HG03135 (cell line): ENCODE data around the gene ARFGEF3.
"Not testable (repeated sequence)": the region's sequence is repeated elsewhere in the genome, so short reads cannot be mapped to it uniquely, and the experiment has no call there.

Source experiments
- ATAC-seq: cut with Tn5 transposase; IDR thresholded peaks from one replicate; pipeline ENCODE4 v1.9.1; 2021; ENCODE audit warnings: mild to moderate bottlenecking, moderate library complexity; ENCODE audit not compliant: unreplicated experiment

Gene ARFGEF3

DNA sequence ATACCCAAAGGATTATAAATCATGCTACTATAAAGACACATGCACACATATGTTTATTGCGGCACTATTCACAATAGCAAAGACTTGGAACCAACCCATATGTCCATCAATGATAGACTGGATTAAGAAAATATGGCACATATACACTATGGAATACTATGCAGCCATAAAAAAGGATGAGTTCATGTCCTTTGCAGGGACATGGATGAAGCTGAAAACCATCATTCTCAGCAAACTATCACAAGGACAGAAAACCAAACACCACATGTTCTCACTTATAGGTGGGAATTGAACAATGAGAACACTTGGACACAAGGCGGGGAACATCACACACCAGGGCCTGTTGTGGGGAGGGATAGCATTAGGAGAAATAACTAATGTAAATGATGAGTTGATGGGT lies 50.8 kb downstream of the ARFGEF3 start:
- ATAC-seq: not testable (repeated sequence)

DNA sequence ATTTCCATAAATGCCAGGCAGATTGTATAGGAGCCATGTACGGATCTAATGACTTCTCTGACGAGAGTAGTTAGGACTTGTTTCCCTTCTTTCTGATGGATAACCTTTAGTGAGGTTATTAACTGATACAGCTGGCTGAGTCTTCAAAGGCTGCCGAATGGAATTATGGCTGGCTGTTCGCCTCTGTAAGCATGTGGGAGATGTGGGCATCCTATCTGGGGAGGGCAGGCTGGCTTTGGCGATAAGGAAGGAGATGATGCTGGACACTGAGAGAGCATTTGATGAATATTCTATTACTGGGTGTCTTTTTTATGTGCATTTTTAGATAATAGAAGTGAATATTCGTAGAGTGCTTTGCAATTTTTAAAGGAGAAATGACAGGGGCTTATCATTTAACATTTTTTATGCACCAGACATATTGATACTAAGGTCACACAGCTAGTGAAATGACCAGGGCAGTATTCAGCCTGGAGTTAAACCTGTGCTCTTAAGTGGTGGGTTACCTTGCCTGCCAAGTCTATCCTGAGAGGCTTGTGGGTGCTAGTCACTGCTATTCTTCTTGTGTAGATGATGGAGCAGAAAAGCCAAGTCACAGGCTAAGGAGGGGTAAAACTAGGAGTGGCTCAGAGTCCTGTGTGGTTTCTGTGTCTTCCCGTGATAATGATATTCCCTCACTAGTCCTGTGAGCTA lies 53.5 kb downstream of the ARFGEF3 start:
- ATAC-seq: no peak

DNA sequence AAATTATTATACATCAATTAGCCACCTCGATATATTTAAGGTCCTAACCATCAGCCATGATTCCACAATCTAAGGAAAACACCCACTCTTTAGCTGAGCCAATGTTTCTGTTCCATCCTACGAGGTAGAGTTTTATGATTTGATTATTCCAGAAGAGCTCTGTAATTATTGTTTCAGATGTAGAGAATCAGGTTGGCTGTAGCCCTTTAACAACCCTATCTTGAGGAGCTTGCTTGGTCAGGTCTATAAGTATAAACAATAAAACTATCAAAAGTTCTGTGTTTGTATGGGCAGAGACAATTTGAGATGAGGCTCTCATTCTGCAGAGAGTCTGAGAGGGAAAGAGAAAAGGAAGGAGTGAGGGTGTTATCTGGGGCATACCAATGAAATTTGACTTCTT lies 56.7 kb downstream of the ARFGEF3 start, which contains the start of gene PBOV1:
PBOV1 (minus strand) TSS at position 43 of the 400 bp plus-strand sequence. CDS start 96 bp downstream, outside the sequence.
- ATAC-seq: no peak

DNA sequence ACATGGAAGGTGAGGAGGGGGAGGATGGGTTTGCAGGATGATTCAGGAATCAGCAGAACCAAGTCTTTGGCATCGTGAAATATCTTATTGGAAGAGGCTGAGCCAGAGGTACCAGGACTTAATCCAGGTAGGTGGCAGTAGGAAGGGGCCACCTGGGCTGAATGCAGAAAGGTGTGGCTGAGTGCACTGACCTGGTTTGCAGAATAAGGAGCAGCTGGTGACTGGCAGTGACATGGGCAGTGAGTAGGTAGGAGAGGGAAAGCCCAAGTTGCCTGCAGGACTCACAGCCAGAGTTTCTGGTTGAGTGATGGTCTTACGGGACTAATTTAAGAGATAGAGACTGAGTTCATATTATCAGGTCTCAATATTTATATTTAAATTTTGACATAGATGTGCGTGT lies 57.7 kb downstream of the ARFGEF3 start:
- no peak for ATAC-seq

DNA sequence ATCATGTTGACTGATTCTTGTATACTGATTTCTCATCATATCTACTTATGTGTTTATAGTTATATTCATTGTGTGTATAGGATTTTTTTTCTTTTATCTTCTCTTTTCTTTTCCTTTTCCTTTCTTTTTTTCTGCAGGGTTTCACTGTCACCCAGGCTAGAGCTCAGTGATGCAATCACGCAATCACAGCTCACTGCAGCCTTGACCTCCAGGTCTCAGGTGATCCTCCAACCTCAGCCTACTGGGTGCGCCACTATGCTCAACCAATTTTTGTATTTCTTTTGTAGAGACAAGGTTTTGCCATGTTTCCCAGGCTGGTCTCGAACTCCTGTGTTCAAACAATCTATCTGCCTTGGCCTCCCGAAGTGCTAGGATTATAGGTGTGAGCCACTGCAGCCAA lies 58.2 kb downstream of the ARFGEF3 start:
- ATAC-seq: no peak

DNA sequence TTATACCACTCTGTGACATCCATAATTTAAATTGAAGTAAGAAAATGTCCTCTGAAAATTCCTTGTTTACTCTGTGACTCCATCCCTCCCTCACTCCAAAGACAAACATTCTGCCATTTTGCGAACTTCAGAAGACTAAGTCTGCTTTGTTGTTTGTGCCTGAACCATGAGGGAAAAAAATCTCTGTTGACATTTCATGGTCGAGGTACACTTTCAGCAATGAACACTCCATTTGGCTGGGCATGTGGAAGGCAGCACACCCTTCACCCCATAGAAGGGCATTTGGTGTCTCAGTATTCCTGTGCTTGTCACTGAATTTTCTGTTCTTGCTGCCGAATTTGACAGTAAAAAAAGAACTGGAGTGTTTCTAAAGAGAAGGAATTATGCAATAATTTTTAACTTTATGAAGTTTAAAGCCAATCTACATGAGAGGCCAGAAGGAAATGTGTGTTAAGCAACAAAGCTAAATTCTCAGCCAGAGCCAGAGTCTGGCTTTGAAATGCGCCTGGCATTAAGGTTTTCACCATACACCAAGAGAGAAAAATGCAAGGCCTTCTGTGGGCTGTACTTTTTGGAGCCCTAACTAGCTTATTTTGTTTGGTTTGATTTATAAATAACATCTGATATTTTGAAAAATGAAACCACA lies 61.3 kb downstream of the ARFGEF3 start:
- no peak for ATAC-seq

DNA sequence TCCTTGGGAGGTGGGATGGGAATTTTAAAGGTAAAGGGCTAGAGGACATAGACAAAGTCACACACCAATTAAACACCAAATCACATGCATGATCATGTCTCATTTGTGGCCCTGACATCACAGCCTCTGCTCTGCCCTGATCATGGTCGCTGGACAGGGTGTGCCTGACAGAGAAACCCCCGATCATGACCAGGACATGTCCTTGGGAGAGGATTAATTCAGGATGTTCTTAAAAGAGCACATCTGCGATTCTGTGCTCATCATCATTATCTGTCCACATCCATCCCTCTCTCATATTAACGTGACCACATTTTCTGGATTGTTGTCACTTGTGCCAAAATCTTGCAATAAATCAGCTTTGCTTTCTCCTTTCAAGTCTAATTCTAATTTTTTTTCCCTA lies 64.2 kb downstream of the ARFGEF3 start:
- no peak for ATAC-seq

DNA sequence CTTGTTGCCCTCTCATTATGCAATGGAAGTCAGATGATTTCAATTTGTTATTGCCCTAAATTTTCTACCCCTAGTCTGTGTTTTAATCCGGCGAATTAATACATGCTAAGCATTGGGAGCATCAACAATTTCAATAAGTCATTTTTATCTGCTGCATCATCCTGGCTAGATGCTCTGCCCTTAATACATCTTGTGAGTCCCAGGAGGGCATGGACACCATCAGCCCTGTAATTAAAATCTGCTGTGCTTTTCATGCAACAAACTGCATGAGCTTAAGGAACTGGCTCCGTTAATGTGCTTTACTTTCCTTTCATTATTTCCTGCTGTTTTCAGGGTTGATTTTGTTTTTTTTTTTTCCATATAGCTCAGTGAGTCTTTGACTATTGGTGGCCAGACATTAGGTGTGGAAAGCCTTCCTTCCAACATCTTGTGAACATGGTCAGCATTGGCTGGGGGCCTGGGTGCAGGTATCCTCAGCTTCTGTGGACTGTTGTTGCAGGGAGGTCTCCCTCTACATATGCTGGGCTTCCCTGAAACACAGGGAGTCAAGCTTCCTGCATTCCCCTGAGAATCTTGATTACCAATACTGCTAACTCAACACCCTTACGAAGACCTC lies 65.1 kb downstream of the ARFGEF3 start:
- no peak for ATAC-seq

DNA sequence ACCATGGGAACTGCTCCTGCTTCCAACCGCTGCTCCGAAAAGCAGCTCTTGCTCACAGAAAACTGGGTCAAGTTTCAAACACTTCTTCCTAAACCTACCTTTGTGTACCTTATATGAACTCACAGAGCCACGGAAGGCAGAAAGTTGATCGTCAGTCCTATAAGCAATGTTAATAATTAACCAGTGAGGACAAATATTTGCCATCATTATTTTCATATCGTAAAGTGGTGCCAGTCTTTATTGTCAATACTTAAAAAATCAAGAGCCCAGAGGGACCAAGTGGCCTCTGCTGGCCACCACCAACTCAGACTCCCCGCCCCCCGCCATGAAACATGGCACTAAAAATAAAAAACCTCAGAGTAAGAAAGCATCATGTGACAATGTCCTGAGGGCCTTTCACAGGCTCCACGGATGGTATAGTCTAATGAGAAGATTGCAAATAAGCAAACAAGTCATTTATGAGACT lies 65.6 kb downstream of the ARFGEF3 start:
- no peak for ATAC-seq

DNA sequence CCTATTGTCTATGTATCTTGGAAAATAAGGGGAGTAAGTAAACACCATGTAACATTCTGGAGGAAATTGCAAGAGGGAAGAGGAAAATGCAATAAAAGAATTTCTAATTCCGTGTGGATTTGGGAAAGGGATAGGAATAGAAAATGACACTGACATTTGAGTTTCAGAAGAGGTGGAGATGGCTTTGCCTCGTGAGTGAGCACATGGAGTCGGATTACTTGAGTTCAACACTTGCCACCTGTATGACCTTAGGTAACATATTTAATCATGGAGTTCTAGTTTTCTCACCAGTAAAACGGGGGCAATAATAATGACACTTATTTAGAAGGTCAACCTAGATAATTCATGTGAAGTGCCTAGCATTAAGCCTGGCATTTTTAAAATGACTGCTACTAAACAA lies 67.3 kb downstream of the ARFGEF3 start:
- ATAC-seq: no peak

DNA sequence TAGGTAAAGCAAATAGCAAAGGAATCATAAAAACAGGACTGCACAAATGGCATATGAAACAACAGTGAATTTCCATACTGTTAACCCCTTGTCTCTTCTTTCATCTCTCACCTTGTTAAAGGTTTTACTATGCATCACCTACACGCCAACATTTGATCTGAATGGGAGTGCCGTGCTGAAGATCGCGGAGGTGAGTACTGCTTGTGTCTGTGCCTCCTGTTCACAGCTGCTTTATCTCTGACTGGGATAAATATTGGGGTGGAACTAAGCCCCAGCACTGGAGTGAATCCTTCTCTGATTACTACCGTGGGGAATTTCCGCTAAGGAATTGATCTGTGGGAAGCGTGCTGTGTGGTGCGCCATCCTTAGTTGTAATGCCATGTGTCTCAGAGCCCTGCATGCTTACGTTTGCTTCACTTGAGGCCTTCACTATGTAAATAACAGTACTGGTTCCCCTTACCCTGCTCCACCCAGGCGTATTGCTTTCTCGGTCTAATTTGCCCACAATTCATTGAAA lies 68.0 kb downstream of the ARFGEF3 start:
- no peak for ATAC-seq

DNA sequence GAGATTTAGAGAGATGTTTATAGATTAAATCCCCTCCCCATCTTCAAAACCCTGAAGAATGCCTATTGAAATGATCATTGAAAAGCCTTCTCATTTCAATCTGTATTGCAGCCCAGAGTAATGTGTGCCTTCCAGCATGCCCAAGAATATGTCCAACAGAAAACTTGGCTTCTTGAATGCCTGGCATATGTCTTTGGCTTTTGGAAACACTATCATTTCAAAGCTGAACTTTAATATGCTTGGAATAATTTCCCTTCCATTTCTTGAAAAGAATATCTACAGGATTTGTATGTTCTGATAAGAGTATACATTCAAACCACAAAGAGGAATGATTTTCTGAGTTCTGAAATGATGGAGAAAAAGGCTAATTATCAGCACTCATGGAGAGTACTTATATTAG lies 68.5 kb downstream of the ARFGEF3 start:
- no peak for ATAC-seq

DNA sequence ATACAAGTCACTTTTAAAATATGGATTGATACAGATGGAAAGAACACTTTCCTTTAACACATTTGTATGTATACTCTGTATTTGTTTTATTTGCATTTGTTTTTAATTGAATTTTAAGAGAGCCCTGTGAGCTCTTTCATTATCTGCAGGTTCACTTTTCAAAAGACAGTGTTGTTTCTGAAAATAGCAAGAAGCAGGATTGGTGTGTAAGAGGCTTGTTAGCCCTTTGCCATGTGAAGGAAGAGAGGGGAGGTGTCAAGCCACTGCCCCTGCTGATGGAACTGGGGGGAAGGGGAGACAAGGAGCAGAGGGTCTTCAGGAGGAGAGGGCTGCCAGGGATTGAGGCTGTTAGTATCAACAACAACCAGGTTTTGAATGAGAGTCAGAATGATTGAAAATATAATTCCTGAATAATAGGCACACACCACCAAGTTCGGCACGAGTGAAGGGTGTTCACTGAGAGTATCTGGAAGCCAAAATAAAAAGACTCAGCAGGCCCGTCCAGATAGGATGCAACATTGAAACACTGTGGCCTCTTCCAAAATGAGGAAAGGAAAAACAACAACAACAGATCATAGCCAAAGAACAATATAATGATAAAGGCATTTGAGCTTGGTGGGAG lies 69.1 kb downstream of the ARFGEF3 start:
- no peak for ATAC-seq

DNA sequence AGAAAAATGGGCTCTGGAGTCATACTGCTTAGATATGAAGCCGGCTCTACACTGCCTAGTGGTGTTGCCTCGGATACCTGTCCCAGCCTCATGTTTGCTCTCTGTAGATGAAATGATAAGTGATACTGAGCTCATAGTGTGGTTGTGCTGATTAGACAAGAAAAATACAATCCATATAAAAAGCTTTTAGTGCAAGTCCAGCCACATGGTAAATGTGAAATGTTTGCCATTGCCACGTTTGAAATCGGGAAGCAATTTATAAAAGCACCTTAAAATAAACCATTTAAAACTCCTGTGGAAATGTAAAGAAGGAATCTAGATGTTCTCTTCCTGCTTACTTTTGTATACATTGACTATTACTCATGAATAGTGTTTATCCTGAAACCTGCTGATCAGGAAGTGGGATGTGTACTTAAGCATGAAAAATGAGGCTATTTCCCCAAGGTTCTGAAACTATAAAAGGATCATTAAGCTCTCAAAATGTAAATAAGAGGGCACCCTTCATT lies 69.7 kb downstream of the ARFGEF3 start:
- no peak for ATAC-seq

DNA sequence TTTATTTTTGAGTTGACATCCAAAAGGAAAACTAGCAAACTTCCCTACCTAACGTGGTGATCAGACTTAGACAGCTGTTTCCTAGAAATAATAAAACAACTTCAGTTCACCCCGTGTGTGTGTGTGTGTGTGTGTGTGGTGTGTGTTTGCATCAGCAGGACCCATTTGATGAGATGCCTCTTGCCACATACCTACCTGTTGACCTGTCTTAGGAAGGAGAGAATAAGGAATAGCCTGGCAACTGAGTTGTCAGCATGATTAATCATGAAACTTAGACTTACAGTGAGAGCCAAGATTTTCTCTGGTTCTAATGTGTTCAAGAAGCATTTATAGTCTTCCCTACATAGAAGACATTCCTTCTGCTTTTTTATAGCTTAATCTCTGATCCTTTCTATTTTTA lies 72.6 kb downstream of the ARFGEF3 start:
- ATAC-seq: no peak

DNA sequence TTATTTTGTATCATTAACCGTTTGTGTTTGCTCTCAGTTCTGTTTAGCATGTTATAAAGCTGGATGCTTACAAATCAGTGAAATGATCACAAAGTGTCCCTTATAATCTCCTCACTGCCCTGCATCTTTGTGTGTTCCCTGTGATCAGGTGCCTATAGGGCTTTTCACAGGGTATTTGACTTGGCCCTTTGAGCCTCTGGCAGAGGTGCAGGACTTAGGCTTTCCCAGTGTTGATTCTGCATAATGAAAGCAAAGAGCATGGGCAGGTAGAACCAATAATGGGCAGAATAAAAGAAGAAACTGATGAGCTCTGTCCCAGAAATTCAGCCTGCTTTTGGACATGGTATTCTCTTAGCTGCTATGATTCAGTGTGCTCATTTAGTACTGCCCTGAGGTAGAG lies 73.5 kb downstream of the ARFGEF3 start:
- no peak for ATAC-seq

DNA sequence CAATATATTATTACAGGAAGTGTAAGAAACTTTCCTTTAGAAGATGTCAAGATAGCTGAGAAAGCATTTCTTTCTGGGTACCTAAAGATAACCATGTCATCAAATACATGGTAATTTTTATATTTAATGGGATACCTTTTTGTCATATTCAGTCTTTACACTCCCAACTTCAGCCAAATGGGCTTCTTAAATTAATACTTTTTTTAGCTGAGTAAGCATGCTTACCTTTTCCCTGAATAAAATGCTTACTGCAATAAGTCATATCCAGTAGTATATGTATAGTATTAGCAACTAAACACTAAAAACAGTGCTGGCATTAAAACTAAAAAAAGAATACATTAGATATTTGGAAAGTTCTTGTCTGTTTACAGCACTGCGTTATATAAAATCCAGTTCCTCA lies 74.0 kb downstream of the ARFGEF3 start:
- ATAC-seq: no peak

DNA sequence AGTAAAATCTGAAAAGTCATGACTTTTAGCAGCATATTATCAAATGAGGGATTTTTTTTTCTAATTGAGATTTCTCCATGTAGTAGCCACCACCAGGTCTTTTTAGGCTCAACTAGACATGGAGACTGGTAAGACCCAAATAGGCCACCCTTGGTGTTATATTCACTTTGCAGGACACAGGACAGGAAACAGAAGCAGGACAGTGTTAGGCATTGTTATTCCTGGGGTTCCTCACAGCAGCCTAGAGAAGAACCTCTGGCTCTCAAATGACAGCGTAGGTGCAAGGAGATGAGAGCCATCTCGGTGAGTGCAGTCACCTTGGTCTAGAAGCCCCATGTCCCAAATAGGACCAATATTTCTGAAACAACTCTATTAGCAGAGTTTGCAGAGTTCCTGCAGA lies 75.7 kb downstream of the ARFGEF3 start:
- no peak for ATAC-seq

DNA sequence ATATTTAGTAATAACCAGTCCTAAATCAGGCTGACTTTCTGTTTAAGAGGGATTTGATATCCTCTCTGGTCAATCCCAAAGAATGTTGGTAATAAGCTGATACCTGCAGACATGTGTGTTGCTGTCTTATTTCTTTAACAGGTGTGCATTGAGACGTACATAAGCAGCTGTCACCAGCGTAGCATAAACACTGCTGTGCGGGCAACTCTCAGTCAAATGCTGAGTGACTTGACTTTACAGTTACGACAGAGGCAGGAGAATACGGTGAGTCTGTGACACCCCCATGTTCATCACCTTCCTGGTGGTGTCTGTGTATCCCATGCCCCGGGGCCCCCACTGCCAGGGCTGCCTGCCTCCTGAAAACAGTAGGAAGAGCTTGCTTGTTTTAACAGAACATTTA lies 76.6 kb downstream of the ARFGEF3 start:
- ATAC-seq: no peak

DNA sequence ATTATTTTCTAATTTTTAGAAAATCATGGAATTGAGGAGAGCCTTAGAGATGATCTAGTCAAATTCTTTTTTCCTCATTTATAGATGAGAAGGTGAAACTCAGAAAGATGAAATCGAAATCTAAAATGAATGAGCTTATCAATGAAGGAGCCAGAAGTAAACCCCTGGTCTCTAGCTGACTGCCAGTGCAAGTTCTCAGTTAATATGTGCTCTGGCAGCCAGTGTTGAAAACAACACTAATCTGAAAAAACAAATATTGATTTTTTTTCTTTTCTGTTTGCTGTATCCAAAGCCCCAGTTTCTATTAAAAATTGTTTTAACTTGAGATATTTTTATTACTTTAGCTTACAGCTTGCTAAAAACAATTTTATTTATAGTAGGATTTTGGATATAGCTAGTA lies 78.0 kb downstream of the ARFGEF3 start:
- no peak for ATAC-seq

DNA sequence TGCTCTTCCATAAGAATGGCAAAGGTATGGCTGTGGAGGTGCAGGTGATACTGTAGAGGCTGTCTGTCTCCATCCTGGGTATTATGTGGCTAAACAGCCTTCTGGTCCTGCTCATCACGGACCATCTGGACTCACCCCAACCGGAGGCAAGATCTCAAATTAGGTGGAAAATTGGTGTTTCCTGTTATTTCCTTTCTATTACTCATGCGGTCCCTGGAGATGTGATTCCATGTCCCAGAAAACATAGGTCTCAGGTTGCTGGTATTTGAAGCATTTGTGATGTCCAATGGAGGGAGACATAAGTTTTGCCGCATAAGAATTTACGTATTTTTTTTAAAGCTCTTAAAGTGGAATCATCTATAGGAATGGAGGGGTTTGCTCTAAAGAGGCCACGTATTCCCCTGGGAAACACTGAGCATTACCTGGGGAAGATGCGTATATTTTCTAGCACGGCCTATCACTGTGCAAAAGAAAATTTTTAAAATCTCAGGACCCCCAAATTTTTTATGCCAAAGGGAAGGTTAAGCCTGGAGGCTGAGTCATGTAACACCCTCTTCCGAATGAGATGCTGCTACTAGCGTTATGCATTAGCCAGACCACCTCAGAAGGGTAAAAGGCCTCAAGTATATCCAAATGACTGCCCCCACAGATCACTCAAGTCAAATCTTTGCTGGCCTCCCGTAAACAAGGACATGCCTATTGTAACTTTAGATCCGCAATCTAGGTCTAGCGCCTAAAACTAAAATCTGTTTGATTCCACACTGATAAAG lies 78.9 kb downstream of the ARFGEF3 start:
- ATAC-seq: no peak
